Stimulated activated CD4-positive, alpha-beta T cell treated with anti-CD3 and anti-CD28 coated beads, Interleukin-2, amount 100 ng/mL, for 48 hours (primary cell): Measurements from ENCODE around the gene WDR27.
"Not testable (repeated sequence)": the region's sequence is repeated elsewhere in the genome, so short reads cannot be mapped to it uniquely, and the experiment has no call there.

Experiments
- DNase-seq, 2 donors: peaks; one replicate each; pipeline ENCODE4 v3.0.0-alpha.2; 2020

Gene WDR27

DNA sequence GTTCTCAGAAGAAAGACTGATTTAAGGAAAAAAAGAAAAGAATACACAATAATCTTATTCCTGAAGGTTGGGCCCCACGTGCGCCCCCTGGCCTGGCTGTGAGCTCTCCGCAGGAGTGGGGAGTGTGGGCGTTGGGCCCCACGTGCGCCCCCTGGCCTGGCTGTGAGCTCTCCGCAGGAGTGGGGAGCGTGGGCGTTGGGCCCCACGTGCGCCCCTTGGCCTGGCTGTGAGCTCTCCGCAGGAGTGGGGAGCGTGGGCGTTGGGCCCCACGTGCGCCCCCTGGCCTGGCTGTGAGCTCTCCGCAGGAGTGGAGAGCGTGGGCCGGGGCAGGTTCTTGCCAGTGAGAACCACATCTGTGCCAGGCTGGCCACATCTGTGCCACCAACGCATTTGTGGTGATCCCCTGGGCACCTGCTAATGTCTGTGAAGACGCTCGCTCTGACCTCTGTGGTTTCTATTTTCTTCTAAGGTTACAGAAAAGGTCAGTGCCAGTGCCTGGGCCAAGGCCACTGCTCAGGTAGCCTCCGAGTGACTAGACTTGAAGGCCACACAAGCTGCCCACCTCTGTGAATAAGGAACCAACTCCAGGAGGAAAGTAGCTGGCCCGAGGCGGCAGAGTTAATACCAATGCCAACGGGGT lies 41.0 kb downstream of the WDR27 start:
- no peak for DNase-seq

DNA sequence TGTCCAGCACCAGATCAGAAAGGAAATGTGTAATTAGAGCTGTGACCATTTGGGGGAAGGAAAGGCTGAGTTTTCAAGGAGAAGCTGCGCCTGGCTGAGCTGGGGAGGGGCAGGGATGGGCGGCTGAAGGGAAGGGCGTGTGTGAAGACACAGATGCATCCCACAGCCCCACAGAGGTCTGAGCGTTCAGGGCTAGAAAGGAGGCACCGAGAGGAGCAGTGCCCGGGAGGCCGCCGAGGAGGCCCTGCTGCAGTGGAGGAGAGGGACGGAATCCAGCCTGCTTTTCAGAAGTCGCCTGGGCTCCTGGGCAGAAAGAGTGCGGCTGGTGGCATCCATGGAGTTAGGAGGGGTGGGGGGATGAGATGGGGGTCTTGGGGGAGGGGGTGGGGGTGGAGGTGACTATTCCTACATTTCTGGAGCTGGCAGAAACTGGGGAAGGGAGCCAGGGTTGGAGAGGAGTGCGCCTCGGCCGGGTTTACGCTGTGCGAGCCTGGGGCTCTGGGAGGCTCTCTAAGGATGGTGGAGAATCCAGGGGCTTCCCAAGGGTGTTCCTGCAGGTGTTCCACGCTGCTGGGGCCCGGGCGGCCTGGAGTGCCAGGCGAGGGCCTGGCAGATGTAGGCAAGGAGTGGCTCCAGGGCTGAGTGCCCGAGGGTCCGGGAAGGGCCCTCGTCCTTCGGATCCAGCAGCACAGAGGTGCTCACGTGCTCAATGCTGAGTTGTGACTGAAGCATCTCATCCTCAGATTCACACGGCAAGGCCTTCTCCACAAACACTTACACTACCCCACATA lies 41.8 kb downstream of the WDR27 start:
- DNase-seq = no peak

DNA sequence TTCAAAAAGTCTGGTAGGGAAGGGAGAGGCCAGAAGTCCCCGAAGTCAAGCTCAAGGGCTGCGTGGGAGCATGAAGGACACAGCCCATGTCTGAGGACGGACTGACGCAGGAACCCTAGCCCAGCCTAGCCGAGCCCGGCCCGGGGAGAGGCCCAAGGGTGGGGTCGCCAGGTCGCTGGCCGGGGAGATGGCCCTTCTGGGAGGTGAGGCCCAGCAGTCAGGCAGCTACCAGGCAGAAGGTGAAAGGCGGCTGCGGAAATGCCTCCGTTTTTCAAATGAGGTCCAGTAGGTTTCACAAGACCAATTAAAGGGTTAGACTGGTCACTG lies 44.6 kb downstream of the WDR27 start:
- DNase-seq = no peak

DNA sequence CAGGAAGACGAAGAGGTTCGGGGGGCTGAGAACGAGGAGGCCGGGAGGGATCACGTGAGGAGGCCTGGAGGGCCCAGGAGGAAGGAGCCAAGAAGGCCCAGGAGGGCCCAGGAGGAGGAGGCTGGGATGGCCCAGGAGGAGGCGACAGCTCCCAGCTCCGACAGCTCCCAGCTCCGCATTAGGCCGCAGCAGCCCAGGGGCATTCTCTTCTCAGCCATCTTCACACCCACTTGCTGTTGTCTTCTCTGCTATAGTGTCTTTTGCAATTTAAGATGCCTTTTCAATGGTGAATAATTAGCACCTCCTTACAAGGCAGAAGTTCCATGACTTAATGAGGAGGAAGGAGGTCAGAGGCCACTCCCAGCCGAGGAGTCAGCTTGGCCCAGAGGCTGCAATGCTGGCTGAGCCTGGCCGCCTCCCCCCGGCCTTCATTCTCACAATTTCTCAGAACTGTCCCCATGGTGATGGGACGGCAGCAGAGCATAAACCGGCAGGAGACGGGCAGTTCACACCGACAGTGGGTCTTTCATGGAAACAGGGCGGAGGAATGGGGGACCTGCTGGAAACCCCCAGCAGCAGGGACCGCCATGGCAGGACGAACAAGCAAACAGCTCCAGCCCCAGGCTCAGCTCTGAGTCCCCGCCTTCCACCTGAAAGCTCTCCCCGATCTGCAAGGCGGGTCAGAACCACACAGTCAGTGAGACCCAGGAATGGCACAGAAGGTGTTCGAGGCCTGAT lies 45.1 kb downstream of the WDR27 start:
- no peak for DNase-seq

DNA sequence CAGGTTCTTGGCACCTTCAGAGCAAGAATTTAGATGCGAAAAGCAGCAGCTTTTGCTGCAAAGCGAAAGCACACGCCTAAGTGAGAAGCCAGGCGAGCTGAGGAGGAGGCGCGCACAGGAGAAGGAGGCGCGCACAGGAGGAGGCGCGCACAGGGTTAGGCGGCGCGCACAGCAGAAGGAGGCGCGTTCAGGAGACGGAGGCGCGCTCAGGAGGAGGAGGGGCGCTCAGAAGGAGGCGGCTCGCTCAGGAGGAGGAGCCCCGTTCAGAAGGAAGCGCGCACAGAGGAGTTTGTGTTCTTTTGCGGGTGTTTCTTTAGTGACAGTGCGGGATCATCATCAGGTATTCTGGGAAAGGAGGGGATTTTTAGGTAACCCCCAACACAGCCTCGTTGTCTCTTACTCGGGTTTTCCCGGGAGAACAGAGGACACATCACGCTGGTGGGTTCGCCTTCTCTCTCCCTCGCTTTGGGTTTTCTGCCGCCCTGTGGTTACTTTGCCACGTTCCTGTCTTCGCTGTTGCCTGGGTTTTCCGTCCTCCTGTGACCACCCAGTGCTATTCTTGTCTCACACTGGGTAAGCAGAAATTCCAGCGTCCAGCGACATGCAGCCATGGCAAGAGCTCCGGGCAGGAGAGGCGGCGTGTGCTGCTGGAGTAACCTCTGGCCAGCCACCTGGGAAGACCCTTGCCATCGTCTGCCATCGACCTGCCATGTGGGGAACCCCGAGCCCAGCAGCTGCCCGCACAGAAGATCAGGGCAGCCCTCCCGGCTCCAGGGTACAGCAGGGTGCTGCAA lies 47.0 kb downstream of the WDR27 start:
- DNase-seq = peak; percentile 35 to 51

DNA sequence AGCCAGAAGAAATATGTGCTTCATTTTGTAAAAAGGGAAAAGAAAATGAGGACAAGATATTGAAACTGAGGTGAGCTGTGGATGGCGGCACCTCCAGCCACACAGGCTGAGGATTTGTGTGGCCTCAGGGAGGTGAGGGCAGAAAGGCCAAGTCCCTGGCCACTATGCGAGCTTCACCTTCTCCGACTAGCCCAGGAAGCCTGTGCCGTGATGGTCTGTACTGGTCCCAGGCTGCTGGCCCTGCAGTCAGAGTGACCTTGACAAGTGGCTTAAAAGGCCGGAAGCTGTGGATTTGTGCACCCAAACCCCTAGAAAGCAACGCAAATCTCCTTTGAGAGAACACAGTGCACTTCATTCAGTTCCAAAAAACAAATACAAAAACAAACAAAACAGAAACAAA lies 48.1 kb downstream of the WDR27 start:
- no peak for DNase-seq

DNA sequence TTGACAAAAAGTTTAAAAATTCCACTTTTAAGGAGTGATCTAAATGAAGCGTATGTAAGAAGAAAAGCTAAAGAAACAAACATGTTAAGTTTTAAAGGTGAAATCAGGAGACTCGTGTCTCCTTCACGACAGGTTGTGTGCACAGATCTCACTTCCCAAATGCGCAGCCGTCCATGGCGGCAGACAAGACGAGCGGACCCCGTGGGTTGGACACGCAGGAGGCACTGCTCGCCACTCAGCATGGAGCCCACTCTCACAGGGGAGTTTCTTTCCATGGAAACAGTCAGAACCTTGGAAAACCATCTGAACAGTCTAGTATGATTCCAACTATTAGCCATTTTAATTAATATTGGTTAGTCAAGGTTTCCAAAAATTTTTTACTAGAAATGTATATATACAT lies 48.9 kb downstream of the WDR27 start:
- no peak for DNase-seq

DNA sequence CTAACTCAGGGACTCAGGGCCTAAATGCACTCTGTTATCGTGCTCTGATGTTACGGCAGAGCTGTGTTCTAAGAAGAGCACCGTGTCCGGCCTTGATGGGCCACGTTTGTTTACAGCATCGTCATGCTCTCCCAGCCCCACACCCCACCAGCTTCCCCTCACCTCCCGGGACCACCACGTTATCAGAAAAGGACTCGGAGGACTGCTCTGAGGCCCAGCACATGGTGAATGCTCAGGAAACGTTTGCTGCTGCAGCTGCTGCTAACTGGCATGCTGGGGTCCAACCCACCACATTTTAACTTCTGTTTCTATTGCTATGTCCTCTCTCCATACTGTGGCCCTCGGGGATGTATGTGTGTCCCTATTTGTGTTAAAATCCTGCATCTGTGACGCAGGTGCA lies 50.3 kb downstream of the WDR27 start:
- DNase-seq = no peak

DNA sequence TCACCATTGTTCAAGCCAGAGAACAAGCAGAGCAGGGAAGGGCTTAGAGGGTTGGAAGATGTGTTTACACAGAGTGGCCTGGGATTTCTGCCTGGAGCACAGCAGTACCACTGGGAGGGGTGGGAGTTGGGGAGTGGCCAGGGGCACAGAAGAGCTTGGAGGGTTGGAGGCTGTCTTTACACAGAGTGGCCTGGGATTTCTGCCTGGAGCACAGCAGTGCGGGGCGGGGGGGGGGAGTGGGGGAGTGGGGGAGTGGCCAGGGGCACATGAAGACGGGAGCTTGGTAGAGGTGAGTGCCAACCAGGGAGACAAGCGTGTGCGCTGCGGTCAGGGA lies 50.9 kb downstream of the WDR27 start:
- DNase-seq = no peak

DNA sequence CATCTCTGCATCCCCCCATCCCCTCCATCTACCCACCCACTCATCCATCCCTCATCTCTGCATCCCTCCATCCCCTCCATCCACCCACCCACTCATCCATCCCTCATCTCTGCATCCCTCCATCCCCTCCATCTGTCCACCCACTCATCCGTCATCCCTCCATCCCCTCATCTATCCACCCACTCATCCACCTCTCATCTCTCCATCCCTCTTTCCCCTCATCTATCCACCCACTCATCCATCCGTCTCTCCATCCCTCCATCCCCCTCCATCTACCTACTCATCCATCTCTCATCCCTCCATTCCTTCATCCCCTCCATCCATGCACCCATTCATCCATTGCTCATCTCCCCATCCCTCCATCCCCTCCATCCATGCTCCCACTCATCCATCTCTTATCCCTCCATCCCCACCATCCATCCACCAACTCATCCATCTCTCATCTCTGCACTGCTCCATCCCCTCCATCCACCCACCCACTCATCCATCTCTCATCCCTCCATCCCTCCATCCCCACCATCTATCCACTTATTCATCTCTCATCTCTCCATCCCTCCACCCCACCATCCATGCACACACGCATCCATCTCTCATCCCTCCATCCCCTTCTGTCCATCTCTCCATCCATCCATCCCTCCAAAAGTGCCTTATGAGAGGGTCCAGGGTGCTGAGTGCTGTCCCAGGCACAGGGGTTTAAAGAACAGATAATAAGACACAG lies 51.4 kb downstream of the WDR27 start:
- no peak for DNase-seq

DNA sequence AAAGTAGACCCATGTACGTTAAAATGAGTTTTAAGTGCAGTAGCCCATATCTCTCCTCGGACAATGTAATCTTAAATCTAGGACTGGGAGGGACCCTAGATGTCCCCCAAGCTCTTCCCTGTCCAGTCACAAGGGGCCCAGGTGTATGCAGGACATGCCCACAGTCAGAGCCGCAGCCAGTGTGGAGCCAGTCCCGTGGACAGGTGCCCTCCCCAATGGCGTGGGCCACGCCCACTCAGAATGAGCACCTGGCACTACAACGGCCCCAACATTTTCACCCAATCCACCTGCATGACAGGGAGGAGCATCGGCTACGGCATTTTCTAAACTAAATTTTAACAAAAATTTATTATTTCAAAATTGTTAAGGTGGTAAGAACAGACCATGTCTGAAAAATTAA lies 53.2 kb downstream of the WDR27 start:
- no peak for DNase-seq

DNA sequence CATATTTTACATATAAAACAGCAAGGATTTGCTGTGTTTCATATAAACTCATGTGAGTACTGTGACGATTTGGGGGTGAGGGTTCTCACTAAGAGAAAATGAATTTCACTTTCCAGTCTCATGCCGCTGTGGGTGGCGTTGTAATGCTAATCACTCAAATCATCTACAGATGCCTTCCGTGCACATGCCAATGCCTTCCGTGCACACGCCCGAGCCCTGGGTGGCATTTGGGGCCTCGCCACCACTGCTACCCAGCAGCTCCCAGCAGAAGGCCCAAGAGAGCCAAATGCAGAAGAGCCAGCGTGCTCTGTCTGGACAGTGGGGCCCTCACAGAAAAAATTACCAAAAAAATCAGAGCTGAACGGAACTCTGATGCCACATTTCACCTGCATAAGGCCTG lies 53.7 kb downstream of the WDR27 start:
- DNase-seq = no peak

DNA sequence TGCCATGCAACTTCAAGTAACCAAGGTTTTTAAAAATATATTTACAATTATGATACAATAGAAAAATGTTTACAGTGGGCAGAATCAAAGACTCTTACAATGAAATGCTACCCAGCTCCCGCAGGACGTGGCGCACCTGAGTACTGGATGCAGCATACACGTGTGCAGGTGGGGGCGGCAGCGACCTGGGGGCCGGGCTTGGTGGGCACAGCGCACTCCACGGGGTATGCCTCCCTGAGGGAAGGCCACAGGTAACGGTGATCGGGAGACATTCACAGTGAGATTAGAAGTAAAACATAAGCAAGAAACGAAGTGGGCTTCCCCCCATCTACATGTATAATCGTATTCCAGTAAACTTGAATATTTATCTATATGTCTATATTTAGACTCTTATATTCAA lies 54.2 kb downstream of the WDR27 start:
- DNase-seq = no peak

DNA sequence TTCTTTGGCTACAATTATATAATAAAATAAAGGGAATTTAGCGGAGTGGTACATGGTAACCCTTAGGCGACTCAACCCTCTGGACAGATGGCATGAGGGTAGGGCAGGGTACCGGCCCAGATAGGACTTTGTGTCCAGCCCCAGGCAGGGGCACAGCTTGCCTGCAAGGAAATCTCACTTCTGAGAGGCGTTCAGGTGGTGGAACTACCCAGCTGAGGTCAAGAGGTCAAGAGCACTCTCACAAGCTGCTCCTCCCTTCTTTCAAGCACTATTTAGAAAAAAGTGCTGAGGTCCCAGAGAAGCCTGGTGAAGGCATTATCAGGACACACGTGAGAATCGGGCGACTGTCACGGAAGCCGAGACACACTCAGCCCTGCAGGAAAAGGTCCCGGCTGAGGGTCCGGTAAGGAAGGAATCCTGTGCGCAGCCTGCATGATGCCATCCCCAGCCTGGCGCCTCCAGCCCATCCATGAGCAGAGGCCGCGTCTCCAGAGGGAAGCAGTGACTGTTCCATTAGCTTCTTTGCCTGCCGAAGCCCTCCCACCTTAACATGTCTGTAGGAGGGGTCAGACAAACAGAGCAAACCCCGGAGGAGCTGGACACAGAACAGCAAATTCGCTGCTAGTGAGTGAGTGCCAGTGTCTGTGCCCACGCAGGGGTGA lies 54.8 kb downstream of the WDR27 start:
- no peak for DNase-seq

DNA sequence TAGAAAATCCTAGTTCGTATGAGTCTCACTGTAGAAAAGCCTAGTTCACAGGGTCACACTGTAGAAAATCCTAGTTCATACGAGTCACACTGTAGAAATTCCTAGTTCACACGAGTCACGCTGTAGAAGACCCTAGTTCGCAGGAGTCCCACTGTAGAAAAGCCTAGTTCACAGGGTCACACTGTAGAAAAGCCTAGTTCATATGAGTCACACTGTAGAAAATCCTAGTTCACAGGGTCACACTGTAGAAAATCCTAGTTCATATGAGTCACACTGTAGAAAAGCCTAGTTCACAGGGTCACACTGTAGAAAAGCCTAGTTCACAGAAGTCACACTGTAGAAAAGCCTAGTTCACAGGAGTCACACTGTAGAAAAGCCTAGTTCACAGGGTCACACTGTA lies 56.4 kb downstream of the WDR27 start:
- not testable (repeated sequence) for DNase-seq

DNA sequence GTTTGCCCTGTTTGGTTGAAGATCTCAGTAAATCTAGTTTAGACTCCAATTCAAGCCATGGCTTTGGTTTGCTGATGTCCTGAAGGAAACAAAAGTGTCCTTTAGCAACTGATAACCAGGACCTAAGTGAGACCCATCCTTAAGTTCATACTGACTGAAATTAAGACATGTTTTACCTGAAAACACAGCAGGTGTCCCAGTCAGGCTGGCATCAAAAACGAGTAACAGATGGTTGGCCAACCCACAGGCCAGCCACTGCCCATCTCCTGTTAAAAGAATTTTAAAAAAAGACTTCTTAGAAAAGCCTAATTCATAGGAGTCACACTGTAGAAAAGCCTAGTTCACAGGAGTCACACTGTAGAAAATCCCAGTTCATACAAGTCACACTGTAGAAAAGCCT lies 58.3 kb downstream of the WDR27 start:
- DNase-seq = no peak

DNA sequence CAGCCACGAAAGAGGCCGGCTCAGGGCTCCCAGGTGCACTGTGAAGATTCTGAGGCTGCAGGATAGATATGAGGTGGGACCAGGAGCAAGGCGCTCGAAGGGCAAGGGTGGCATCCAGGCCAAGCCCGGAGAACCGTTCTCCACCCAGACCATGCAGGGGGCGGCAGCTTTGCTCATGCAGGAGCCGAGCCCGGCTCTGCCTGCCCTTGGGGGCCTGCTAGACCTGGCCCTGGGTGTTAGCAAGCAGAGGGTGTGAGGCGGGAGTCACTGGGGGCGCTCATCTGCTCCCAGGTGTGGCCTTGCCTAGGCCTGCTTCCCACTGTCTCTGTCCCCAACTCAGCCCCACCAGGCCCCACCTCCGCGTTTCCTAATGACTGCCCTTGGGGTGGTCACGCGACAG lies 59.4 kb downstream of the WDR27 start:
- no peak for DNase-seq

DNA sequence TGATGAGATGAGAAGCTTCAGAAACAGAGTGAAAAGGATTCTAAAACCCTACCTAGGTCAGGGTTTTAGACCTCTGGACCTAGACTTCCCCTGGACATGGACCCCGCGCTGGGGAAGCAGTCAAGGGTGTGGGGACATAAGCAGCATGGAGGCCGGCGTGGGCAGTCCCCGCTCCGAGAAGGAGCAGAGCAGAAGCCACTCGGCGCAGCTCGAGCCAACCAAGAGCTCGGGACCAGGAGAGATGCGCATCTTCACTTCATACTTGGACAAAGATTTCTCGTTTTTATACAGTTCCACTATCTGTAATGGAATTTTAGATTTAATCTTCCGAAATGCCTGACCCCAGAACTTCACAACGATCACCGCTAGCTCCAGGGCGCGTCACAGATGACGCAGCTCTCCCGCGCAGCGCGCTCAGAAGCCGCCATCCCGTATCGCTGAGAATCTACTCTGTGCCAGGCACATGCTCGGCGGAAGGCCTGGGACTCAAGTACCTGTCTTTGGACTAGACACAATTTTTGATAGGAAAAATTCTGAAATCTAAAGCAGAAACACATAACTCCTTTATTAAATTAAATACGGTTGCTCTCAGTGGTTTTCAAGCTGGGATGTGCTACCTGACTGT lies 60.3 kb downstream of the WDR27 start:
- DNase-seq = no peak

DNA sequence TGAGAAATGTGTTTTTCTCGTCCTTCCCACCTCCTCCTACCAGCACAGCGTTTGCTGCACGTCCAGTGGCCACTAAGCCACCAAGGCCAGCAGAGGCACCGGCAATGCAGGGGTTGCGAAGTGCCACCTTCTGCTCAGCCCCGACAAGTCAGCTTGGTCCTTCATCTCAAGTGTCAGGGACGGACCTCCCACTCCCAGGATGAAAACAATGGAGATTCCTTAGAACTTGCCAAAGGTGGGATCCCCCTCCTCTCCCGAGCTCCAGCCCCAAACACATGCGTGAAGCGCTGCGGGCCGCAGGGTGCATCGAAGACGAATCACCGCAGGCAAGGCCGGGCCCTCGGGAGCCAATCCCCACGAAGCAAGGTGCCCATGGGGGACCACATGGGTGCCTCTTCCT lies 60.8 kb downstream of the WDR27 start:
- DNase-seq = no peak

DNA sequence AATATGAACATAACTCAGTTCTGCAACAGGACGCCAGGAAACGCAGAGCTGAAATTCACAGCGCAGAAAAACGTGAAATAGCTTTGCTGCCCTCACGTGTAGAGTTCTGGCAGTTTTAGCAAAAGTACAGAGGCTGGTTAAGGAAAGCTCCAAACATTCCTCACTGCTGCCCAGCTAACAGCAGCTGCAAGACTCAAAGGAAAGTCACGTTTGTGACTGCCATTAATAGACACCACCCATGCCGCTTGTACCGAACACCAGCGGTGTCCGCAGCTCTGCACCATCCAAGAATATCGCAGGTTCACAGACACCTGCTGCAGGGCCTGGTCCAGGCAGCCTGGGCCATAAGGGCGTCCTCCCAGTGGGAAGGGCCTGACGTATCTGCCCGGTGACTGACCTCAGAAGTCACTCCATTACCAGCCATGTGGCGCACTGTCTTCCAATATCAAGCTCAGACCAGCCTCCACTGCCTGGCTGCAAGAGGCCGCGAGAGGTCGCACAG lies 61.4 kb downstream of the WDR27 start:
- DNase-seq = no peak

DNA sequence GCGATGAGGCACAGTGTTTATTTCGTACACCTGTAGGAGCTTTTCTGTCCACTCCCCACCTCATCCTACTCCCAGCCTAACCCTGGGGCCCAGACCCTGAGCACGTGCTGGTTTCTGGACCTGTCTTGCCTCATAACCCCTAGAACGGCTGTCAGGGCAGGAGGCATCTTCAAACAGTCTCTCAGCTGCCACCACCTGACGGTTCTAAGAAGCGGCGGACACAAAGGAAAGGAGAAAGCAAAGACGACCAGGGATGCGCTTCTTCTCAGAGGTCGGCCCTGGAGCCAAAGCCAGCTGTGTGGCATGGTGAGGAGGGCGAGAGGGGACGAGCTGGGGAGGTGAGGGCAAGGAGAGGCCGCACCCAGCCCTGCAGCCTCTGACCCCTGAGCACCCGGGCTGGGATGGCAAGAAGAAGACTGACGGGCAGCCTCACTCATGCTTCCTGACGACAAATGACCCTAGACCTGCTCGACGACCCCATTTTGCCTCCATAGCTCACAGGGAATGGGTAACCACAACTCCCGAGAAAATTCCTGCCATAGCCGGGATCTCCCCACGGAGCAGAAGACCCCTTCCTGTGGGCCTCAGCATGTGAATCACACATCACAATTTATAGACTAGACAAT lies 62.1 kb downstream of the WDR27 start:
- DNase-seq = no peak
